Tibial nerve (tissue), 4 donors: ENCODE measurements around the gene KLRF1. TPM values are rescaled to one million over a fixed set of nuclear protein-coding genes. Genes with fewer than 3 reads are reported as not detected.

Experiments
- DNase-seq, 2 donors: peaks; one replicate each; pipeline ENCODE4 v3.0.0-alpha.2; 2019; ENCODE audit warnings: low spot score in 2 of 2
- H3K27ac ChIP-seq, 4 donors: fragments of 200-600 bp; sonication (generic) in 3 of 4; one replicate each; pipeline ENCODE4 v1.5.1; 2017 to 2019; ENCODE audit warnings: mild to moderate bottlenecking in 1 of 4
- H3K27me3 ChIP-seq, 2 donors: fragments of 200-600 bp; sonication (generic) in 1 of 2; one replicate each; pipeline versions ENCODE4 v1.5.1 to v1.6.0; 2017 to 2019
- H3K36me3 ChIP-seq, 3 donors: fragments of 200-600 bp; sonication (generic); one replicate each; pipeline ENCODE4 v1.5.1; 2018 to 2019
- H3K4me1 ChIP-seq, 4 donors: fragments of 200-600 bp; sonication (generic) in 3 of 4; one replicate each; pipeline ENCODE4 v1.5.1; 2017 to 2019
- H3K4me3 ChIP-seq, 4 donors: fragments of 200-600 bp; sonication (generic) in 3 of 4; one replicate each; pipeline ENCODE4 v1.5.1; 2017 to 2019; ENCODE audit warnings: mild to moderate bottlenecking in 1 of 4, moderate library complexity in 1 of 4
- H3K9me3 ChIP-seq, 4 donors: fragments of 200-600 bp; sonication (generic) in 3 of 4; one replicate each; pipeline ENCODE4 v1.5.1; 2017 to 2019
- CTCF ChIP-seq, 5 experiments: fragments of 200-600 bp in 3 of 5; fragments of 450-650 bp in 2 of 5; sonication (generic) in 3 of 5; IDR thresholded peaks; one replicate each; pipeline ENCODE4 v1.5.1; 2016 to 2019; ENCODE audit warnings: antibody characterized with exemption in 5 of 5, mild to moderate bottlenecking in 3 of 5, moderate library complexity in 2 of 5
- EP300 ChIP-seq, 2 donors: sonication (generic); formaldehyde crosslinking; IDR thresholded peaks; one replicate each; pipeline ENCODE4 v1.6.1; 2017; ENCODE audit warnings: antibody characterized with exemption in 2 of 2, mild to moderate bottlenecking in 1 of 2
- POLR2A ChIP-seq, 2 donors: fragments of 450-650 bp; IDR thresholded peaks; one replicate each; pipeline ENCODE4 v1.6.1; 2017; ENCODE audit warnings: antibody characterized with exemption in 2 of 2, mild to moderate bottlenecking in 2 of 2, moderate library complexity in 2 of 2
- WGBS, 2 donors: methylation state at CpG; one replicate each; pipeline ENCODE4 v1.1.5; 2018; 5-methylcytosine and 5-hydroxymethylcytosine counted together
- total RNA-seq, 4 donors: library from RNA; depleted of rRNA; stranded (reverse); fragments of >200 nt; gene quantifications; one replicate each; pipeline ENCODE4 v1.1.0, GENCODE V29; 2016

Gene KLRF1
- total RNA-seq, 4 donors from 2014 or later = 0.78 to 1.7 TPM; not detected in 2

GRCh38 chr12:9848899-9849298 lies 21.6 kb downstream of the KLRF1 start:
- Histone ChIP-seq H3K27ac (no peak overlapping the region), H3K4me1 (no peaks in the 10 kb centered on the region), H3K4me3 (no peak overlapping the region), H3K27me3 (no peaks in the 10 kb centered on the region), H3K9me3 (peaks cover 0 to 37% (median 0%) of the 10 kb centered on the region in 4 donors), H3K36me3 (peaks cover 0 to 33% (median 0%) of the 10 kb centered on the region in 3 donors)
- TF ChIP-seq POLR2A (IDR thresholded peaks at IDR 0.05) (no peak), EP300 (IDR thresholded peaks at IDR 0.05) (no peak), CTCF (IDR thresholded peaks at IDR 0.05) (no peak)
- no peak for DNase-seq
- WGBS, 2 donors = 85% methylated on average over 5 of the region's 5 CpGs; no CpG with 5 or more reads in 1 of the 2 donors

- no peak overlapping the region for H3K27ac ChIP-seq
- peaks cover 0 to 41% (median 0%) of the 10 kb centered on the region in 3 donors for H3K36me3 ChIP-seq
- WGBS, 2 donors = 95% methylated on average over 5 of the region's 5 CpGs
- no peaks in the 10 kb centered on the region for H3K27me3 ChIP-seq
- no peaks in the 10 kb centered on the region for H3K4me1 ChIP-seq
- DNase-seq = no peak
- TF ChIP-seq EP300 (IDR thresholded peaks at IDR 0.05) (no peak), CTCF (IDR thresholded peaks at IDR 0.05) (no peak), POLR2A (IDR thresholded peaks at IDR 0.05) (no peak)
- peaks cover 0 to 35% (median 0%) of the 10 kb centered on the region in 4 donors for H3K9me3 ChIP-seq
- H3K4me3 ChIP-seq = no peak overlapping the region
These were observed 23.8 kb downstream of the KLRF1 start for GRCh38 chr12:9851050-9851449.

GRCh38 chr12:9851927-9852326 lies 24.6 kb downstream of the KLRF1 start:
- H3K9me3 ChIP-seq = peaks cover 0 to 29% (median 0%) of the 10 kb centered on the region in 4 donors

GRCh38 chr12:9856151-9856550 lies 28.9 kb downstream of the KLRF1 start:
- TF ChIP-seq POLR2A (IDR thresholded peaks at IDR 0.05) (no peak), CTCF (IDR thresholded peaks at IDR 0.05) (no peak), EP300 (IDR thresholded peaks at IDR 0.05) (no peak)
- 67 to 76% methylated on average over 1 of the region's 1 CpG for WGBS, 2 donors

More at GRCh38 chr12:9851927-9852326, 24.6 kb downstream of the KLRF1 start:
- no peak for TF ChIP-seq POLR2A (IDR thresholded peaks at IDR 0.05)
- Histone ChIP-seq H3K36me3 (peaks cover 0 to 41% (median 0%) of the 10 kb centered on the region in 3 donors), H3K27me3 (no peaks in the 10 kb centered on the region), H3K27ac (no peak overlapping the region), H3K4me3 (no peak overlapping the region), H3K4me1 (no peaks in the 10 kb centered on the region)
- WGBS, 2 donors = 82% methylated on average over 2 of the region's 2 CpGs
- no peak for DNase-seq

GRCh38 chr12:9856894-9857293 lies 29.6 kb downstream of the KLRF1 start:
- H3K4me3 ChIP-seq = no peak overlapping the region
- H3K36me3 ChIP-seq = peaks cover 0 to 28% (median 0%) of the 10 kb centered on the region in 3 donors
- no peaks in the 10 kb centered on the region for H3K27me3 ChIP-seq
- H3K9me3 ChIP-seq = no peaks in the 10 kb centered on the region
- no peak overlapping the region for H3K27ac ChIP-seq
- H3K4me1 ChIP-seq = peaks cover 0 to 5% (median 0%) of the 10 kb centered on the region in 4 donors
- 66 to 67% methylated on average over 3 of the region's 3 CpGs for WGBS, 2 donors
- no peak for TF ChIP-seq EP300 (IDR thresholded peaks at IDR 0.05)
- no peak for TF ChIP-seq CTCF (IDR thresholded peaks at IDR 0.05)
- no peak for TF ChIP-seq POLR2A (IDR thresholded peaks at IDR 0.05)
- DNase-seq = no peak

More at GRCh38 chr12:9856151-9856550, 28.9 kb downstream of the KLRF1 start:
- Histone ChIP-seq H3K4me3 (no peak overlapping the region), H3K27me3 (no peaks in the 10 kb centered on the region), H3K27ac (no peak overlapping the region), H3K4me1 (peaks cover 0 to 5% (median 0%) of the 10 kb centered on the region in 4 donors), H3K36me3 (peaks cover 0 to 34% (median 0%) of the 10 kb centered on the region in 3 donors), H3K9me3 (no peaks in the 10 kb centered on the region)
- no peak for DNase-seq
